Brain microvascular endothelial cell (primary cell): ENCODE measurements around the gene LRIT2.
A peak's percentile ranks its signal among the peaks of the same experiment; 100 is the strongest.

Source experiments
- DNase-seq: peaks from one replicate; pipeline ENCODE4 v3.0.0-alpha.2; 2020
- H3K27ac ChIP-seq: fragments of 250-450 bp; sonication (Bioruptor Pico); 2 replicates; pipeline ENCODE4 v1.5.1; 2020; ENCODE audit warnings: mild to moderate bottlenecking, moderate library complexity
- H3K27me3 ChIP-seq: fragments of 250-450 bp; sonication (Bioruptor Pico); replicated peaks from 2 replicates; pipeline ENCODE4 v1.5.1; 2020; ENCODE audit warnings: mild to moderate bottlenecking
- H3K36me3 ChIP-seq: fragments of 250-450 bp; sonication (Bioruptor Pico); replicated peaks from 2 replicates; pipeline ENCODE4 v1.5.1; 2020; ENCODE audit warnings: mild to moderate bottlenecking
- H3K4me3 ChIP-seq: 2 replicates; pipeline ENCODE4 v1.5.1; 2011; ENCODE audit warnings: low read depth, mild to moderate bottlenecking, control low read depth, low read length, moderate library complexity
- in situ Hi-C: cut with HindIII; loops from 2 replicates; pipeline ENCODE4 v1.10.0; 2017; ENCODE audit warnings: low sequenced_read_pairs, low pct_ligation_motif_present
- TF ChIP-seq, protein P1 (sequence below): IDR thresholded peaks from 2 replicates; pipeline ENCODE4 v1.5.1; 2011; ENCODE audit warnings: low read depth, mild to moderate bottlenecking, moderate library complexity, low read length, control low read depth, inconsistent platforms; ENCODE audit errors: missing control alignments

Gene LRIT2

GRCh38 chr10:84265418-84265817, 40.1 kb upstream of the LRIT2 start:
- no peaks in the 10 kb centered on the region for H3K36me3 ChIP-seq
- H3K27me3 ChIP-seq: no peaks in the 10 kb centered on the region
- no peak overlapping the region for H3K27ac ChIP-seq
- H3K4me3 ChIP-seq: no peak overlapping the region
- DNase-seq: no peak
- TF ChIP-seq, protein P1, sequence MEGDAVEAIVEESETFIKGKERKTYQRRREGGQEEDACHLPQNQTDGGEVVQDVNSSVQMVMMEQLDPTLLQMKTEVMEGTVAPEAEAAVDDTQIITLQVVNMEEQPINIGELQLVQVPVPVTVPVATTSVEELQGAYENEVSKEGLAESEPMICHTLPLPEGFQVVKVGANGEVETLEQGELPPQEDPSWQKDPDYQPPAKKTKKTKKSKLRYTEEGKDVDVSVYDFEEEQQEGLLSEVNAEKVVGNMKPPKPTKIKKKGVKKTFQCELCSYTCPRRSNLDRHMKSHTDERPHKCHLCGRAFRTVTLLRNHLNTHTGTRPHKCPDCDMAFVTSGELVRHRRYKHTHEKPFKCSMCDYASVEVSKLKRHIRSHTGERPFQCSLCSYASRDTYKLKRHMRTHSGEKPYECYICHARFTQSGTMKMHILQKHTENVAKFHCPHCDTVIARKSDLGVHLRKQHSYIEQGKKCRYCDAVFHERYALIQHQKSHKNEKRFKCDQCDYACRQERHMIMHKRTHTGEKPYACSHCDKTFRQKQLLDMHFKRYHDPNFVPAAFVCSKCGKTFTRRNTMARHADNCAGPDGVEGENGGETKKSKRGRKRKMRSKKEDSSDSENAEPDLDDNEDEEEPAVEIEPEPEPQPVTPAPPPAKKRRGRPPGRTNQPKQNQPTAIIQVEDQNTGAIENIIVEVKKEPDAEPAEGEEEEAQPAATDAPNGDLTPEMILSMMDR: no peak
- in situ Hi-C loops: loop anchor here (25.0 kb wide), 1 partner anchor 272 kb away; no protein-coding TSS in a partner anchor

DNA sequence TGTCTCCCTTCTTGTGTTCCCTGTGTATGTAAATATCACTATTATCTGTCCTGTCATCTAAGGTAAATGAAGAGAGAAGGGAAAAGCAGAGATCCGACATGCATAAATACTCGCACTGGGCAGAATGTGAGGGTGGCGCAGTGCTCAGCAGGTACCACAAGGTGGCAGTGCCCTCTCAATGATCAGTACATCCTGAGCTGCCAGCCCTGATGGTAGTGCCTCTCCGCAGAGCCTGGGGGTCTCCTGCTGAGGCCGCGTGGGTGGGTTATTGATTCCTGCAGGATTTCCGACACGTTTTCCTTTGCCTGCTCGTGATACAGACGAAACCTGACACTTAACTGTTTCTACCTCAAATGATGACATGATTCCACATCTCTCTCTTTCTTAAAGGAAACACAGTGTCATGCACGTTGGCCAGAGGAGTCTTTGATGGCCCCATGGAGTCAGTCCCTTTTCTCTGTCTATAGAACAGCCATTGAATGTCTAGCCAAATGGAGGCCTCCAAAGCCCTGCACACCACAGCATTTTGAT, 39.3 kb upstream of the LRIT2 start:
- in situ Hi-C loops: loop anchor here (25.0 kb wide), 1 partner anchor 273 kb away; no protein-coding TSS in a partner anchor
- DNase-seq: peak; percentile 71
- TF ChIP-seq, protein P1: peak; percentile 97
- Histone ChIP-seq H3K27me3 (no peaks in the 10 kb centered on the region), H3K4me3 (no peak overlapping the region), H3K27ac (no peak overlapping the region), H3K36me3 (no peaks in the 10 kb centered on the region)

- no peaks in the 10 kb centered on the region for H3K36me3 ChIP-seq
- in situ Hi-C loops: loop anchor here (25.0 kb wide), 1 partner anchor 274 kb away; no protein-coding TSS in a partner anchor
These were observed 38.4 kb upstream of the LRIT2 start for GRCh38 chr10:84263716-84264115.

GRCh38 chr10:84262190-84262956, 37.0 kb upstream of the LRIT2 start:
- TF ChIP-seq, protein P1: no peak
- no peak overlapping the region for H3K4me3 ChIP-seq
- no peak overlapping the region for H3K27ac ChIP-seq
- no peak for DNase-seq
- no peaks in the 10 kb centered on the region for H3K36me3 ChIP-seq
- in situ Hi-C loops: loop anchor here (25.0 kb wide), 1 partner anchor 275 kb away; no protein-coding TSS in a partner anchor
- no peaks in the 10 kb centered on the region for H3K27me3 ChIP-seq

More at GRCh38 chr10:84263716-84264115, 38.4 kb upstream of the LRIT2 start:
- DNase-seq: no peak
- TF ChIP-seq, protein P1: no peak
- Histone ChIP-seq H3K27me3 (no peaks in the 10 kb centered on the region), H3K27ac (no peak overlapping the region), H3K4me3 (no peak overlapping the region)

DNA sequence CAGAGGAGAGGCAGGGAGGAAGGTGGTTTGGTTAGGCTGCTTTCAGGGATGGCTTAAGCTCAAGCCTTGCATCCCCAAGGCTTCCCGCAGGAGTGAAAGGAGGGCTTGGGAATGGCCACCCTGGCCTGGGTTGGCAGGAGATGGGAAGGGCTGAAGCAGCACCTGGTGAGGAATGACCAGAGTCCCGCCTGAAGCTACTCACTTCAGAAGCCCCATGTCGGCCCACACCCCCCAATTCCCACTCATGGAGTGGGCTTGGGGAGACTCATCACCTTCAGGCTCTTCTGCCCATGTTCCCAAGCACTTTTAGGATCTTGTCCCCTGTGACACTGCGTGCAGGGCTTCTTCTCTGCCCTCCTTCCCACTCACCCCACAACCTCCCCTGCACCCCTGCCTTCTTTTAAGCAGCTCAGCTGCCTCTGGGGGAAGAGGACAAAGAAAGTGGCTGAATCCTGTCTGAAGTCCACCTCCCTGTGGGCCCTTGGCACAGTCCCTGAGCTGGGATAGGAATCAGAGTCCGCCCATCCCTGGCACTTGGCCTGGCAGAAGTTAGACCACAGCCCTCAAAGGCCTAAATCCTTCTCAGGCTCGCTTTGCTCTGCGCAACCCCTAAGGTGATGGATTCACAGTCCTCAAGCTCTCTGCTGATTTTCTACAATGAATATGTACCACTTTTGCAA, 36.0 kb upstream of the LRIT2 start:
- in situ Hi-C loops: loop anchor here (25.0 kb wide), 1 partner anchor 276 kb away; no protein-coding TSS in a partner anchor
- Histone ChIP-seq H3K36me3 (no peaks in the 10 kb centered on the region), H3K4me3 (no peak overlapping the region), H3K27me3 (no peaks in the 10 kb centered on the region), H3K27ac (no peak overlapping the region)
- DNase-seq: no peak
- TF ChIP-seq, protein P1: no peak
